ENCODE data around the gene EREG.

DNA sequence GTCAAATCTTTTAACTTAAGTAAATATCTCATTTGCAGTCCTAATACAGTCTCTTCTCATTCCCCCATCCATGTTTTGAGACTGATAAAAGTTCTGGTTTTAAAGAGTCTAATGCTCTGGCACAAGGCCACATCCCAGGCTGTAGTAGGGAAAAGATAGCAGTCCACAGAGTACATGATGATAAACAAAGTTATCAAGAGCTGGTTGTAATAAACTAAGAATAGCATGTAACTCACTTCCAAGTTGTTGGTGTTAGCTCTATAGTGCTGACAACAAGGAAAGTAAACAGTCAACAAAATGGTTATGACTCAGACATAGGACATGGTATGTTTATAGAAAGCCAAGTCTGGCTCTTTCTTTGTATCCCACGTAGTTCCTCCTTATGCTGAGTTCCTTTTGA is 58.2 kb downstream of the EREG start:
- TF ChIP-seq, protein P1, sequence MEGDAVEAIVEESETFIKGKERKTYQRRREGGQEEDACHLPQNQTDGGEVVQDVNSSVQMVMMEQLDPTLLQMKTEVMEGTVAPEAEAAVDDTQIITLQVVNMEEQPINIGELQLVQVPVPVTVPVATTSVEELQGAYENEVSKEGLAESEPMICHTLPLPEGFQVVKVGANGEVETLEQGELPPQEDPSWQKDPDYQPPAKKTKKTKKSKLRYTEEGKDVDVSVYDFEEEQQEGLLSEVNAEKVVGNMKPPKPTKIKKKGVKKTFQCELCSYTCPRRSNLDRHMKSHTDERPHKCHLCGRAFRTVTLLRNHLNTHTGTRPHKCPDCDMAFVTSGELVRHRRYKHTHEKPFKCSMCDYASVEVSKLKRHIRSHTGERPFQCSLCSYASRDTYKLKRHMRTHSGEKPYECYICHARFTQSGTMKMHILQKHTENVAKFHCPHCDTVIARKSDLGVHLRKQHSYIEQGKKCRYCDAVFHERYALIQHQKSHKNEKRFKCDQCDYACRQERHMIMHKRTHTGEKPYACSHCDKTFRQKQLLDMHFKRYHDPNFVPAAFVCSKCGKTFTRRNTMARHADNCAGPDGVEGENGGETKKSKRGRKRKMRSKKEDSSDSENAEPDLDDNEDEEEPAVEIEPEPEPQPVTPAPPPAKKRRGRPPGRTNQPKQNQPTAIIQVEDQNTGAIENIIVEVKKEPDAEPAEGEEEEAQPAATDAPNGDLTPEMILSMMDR (IDR thresholded peaks at IDR 0.05): no peak
- TF ChIP-seq POLR2A (IDR thresholded peaks at IDR 0.05): no peak

Data from esophagus squamous epithelium (tissue), 4 donors.